Calu3 (cell line): Measurements from ENCODE around the gene UBN2. TPM values are rescaled to one million over a fixed set of nuclear protein-coding genes. Genes with fewer than 3 reads are reported as not detected.

Experiments
- BruUV-seq: library from RNA; stranded (reverse); fragments of 400-500 nt; replicated peaks from 2 replicates; lab custom pipeline; 2021; lab: Mats Ljungman, UMichigan
- CTCF ChIA-PET: fragments of 300-600 bp; sonication (Branson Sonifier 250); formaldehyde crosslinking; loops from one replicate; lab custom pipeline; 2022; ENCODE audit warnings: antibody characterized with exemption; lab: Charles Lee
- DNase-seq: peaks from one replicate; pipeline ENCODE4 v3.0.0; 2022
- H3K27ac Mint-ChIP-seq: one replicate; pipeline ENCODE4 v1.8.0; 2022; ENCODE audit warnings: mixed read lengths; ENCODE audit not compliant: unreplicated experiment
- H3K27me3 Mint-ChIP-seq: one replicate; pipeline ENCODE4 v1.8.0; 2022; ENCODE audit warnings: mixed read lengths; ENCODE audit not compliant: unreplicated experiment
- H3K36me3 Mint-ChIP-seq: one replicate; pipeline ENCODE4 v1.8.0; 2022; ENCODE audit warnings: mild to moderate bottlenecking, moderate library complexity, mixed read lengths; ENCODE audit not compliant: insufficient read depth, unreplicated experiment
- H3K4me1 Mint-ChIP-seq: one replicate; pipeline ENCODE4 v1.8.0; 2022; ENCODE audit warnings: mild to moderate bottlenecking, low read depth, mixed read lengths; ENCODE audit not compliant: unreplicated experiment
- H3K4me3 Mint-ChIP-seq: one replicate; pipeline ENCODE4 v1.8.0; 2022; ENCODE audit warnings: mild to moderate bottlenecking, low read depth, moderate library complexity, mixed read lengths; ENCODE audit not compliant: unreplicated experiment
- H3K9me3 Mint-ChIP-seq: one replicate; pipeline ENCODE4 v1.8.0; 2022; ENCODE audit warnings: low read depth, mixed read lengths; ENCODE audit not compliant: unreplicated experiment
- CTCF ChIP-seq: fragments of 200-600 bp; IDR thresholded peaks from one replicate; pipeline ENCODE4 v1.8.0; 2022; ENCODE audit warnings: antibody characterized with exemption; ENCODE audit not compliant: unreplicated experiment
- intact Hi-C: fragments of 100-400 bp; cut with micrococcal nuclease; formaldehyde crosslinking; loops from one replicate; pipeline ENCODE4 v1.10.0; 2022; ENCODE audit not compliant: unreplicated experiment
- total RNA-seq: library from RNA; stranded (reverse); gene quantifications from 2 replicates; pipeline ENCODE4 v1.2.3, GENCODE V29; 2022

The UBN2 gene
- total RNA-seq, 1 experiment from 2014 or later, result 19.2 TPM

GRCh38 chr7:139183878-139184338, 47.1 kb upstream of the UBN2 start:
- BruUV-seq, result no TSS peak

GRCh38 chr7:139186146-139186545, 44.9 kb upstream of the UBN2 start:
- CTCF ChIA-PET, result no interaction called here
- no peaks in the 10 kb centered on the region for H3K4me1 Mint-ChIP-seq
- H3K27ac Mint-ChIP-seq, result no peak overlapping the region
- H3K36me3 Mint-ChIP-seq, result no peaks in the 10 kb centered on the region
- TF ChIP-seq CTCF, result no peak
- H3K9me3 Mint-ChIP-seq, result no peaks in the 10 kb centered on the region
- H3K4me3 Mint-ChIP-seq, result no peak overlapping the region
- DNase-seq, result no peak
- H3K27me3 Mint-ChIP-seq, result no peaks in the 10 kb centered on the region
- intact Hi-C loops, result no loop called here
- BruUV-seq, result no TSS peak

More at GRCh38 chr7:139183878-139184338, 47.1 kb upstream of the UBN2 start:
- Mint-ChIP-seq H3K27me3 (no peaks in the 10 kb centered on the region), H3K27ac (no peak overlapping the region), H3K4me1 (no peaks in the 10 kb centered on the region), H3K4me3 (no peak overlapping the region), H3K36me3 (no peaks in the 10 kb centered on the region), H3K9me3 (no peaks in the 10 kb centered on the region)
- no peak for TF ChIP-seq CTCF
- intact Hi-C loops, result no loop called here
- CTCF ChIA-PET, result no interaction called here
- DNase-seq, result no peak

GRCh38 chr7:139189357-139189756, 41.7 kb upstream of the UBN2 start:
- H3K9me3 Mint-ChIP-seq, result no peaks in the 10 kb centered on the region
- TF ChIP-seq CTCF, result no peak
- no TSS peak for BruUV-seq
- no peak overlapping the region for H3K27ac Mint-ChIP-seq
- no peaks in the 10 kb centered on the region for H3K4me1 Mint-ChIP-seq
- no peak for DNase-seq
- intact Hi-C loops, result no loop called here
- no peaks in the 10 kb centered on the region for H3K36me3 Mint-ChIP-seq
- H3K27me3 Mint-ChIP-seq, result no peaks in the 10 kb centered on the region
- no peak overlapping the region for H3K4me3 Mint-ChIP-seq
- CTCF ChIA-PET, result no interaction called here

GRCh38 chr7:139192014-139192706, 38.9 kb upstream of the UBN2 start:
- Mint-ChIP-seq H3K4me1 (no peaks in the 10 kb centered on the region), H3K4me3 (no peak overlapping the region), H3K27me3 (no peaks in the 10 kb centered on the region), H3K27ac (no peak overlapping the region), H3K9me3 (no peaks in the 10 kb centered on the region), H3K36me3 (no peaks in the 10 kb centered on the region)
- CTCF ChIA-PET, result no interaction called here
- DNase-seq, result no peak
- intact Hi-C loops, result no loop called here
- TF ChIP-seq CTCF, result no peak
- no TSS peak for BruUV-seq
